ENCODE measurements around the gene SRSF5.

Gene SRSF5

GRCh38 chr14:69803753-69804152, 36.8 kb downstream of the SRSF5 start:
- H3K4me1 Mint-ChIP-seq, result peaks cover 9% of the 10 kb centered on the region
- no peak for DNase-seq

GRCh38 chr14:69804902-69805301, 38.0 kb downstream of the SRSF5 start:
- no peak for DNase-seq

More at GRCh38 chr14:69803753-69804152, 36.8 kb downstream of the SRSF5 start:
- H3K36me3 Mint-ChIP-seq (ENCODE audit: low read depth), result no peaks in the 10 kb centered on the region
- no peak for TF ChIP-seq CTCF (IDR thresholded peaks at IDR 0.05)
- H3K9me3 Mint-ChIP-seq, result peaks cover 10% of the 10 kb centered on the region
- no peak overlapping the region for H3K4me3 Mint-ChIP-seq
- peaks cover 10% of the 10 kb centered on the region for H3K27me3 Mint-ChIP-seq (ENCODE audit: low read depth, poor library complexity)
- H3K27ac Mint-ChIP-seq, result no peak overlapping the region

GRCh38 chr14:69807192-69807591, 40.2 kb downstream of the SRSF5 start:
- TF ChIP-seq CTCF (IDR thresholded peaks at IDR 0.05), result no peak
- no peaks in the 10 kb centered on the region for H3K4me1 Mint-ChIP-seq
- no peak overlapping the region for H3K4me3 Mint-ChIP-seq
- H3K27ac Mint-ChIP-seq, result no peak overlapping the region
- H3K9me3 Mint-ChIP-seq, result no peaks in the 10 kb centered on the region
- no peak for DNase-seq
- no peaks in the 10 kb centered on the region for H3K36me3 Mint-ChIP-seq (ENCODE audit: low read depth)
- peaks cover 10% of the 10 kb centered on the region for H3K27me3 Mint-ChIP-seq (ENCODE audit: low read depth, poor library complexity)

More at GRCh38 chr14:69804902-69805301, 38.0 kb downstream of the SRSF5 start:
- Mint-ChIP-seq H3K27ac (no peak overlapping the region), H3K9me3 (peaks cover 10% of the 10 kb centered on the region), H3K4me1 (no peaks in the 10 kb centered on the region), H3K27me3 (ENCODE audit: low read depth, poor library complexity) (peaks cover 3% of the 10 kb centered on the region), H3K4me3 (no peak overlapping the region), H3K36me3 (ENCODE audit: low read depth) (no peaks in the 10 kb centered on the region)
- TF ChIP-seq CTCF (IDR thresholded peaks at IDR 0.05), result no peak

GRCh38 chr14:69808919-69809808, 42.2 kb downstream of the SRSF5 start:
- H3K4me3 Mint-ChIP-seq, result no peak overlapping the region
- H3K4me1 Mint-ChIP-seq, result no peaks in the 10 kb centered on the region
- no peaks in the 10 kb centered on the region for H3K36me3 Mint-ChIP-seq (ENCODE audit: low read depth)
- no peak for TF ChIP-seq CTCF (IDR thresholded peaks at IDR 0.05)
- peaks cover 10% of the 10 kb centered on the region for H3K27me3 Mint-ChIP-seq (ENCODE audit: low read depth, poor library complexity)
- H3K9me3 Mint-ChIP-seq, result no peaks in the 10 kb centered on the region
- peak overlapping the region; percentile 44 for H3K27ac Mint-ChIP-seq
- no peak for DNase-seq

- Mint-ChIP-seq H3K27ac (no peak overlapping the region), H3K4me1 (no peaks in the 10 kb centered on the region), H3K27me3 (ENCODE audit: low read depth, poor library complexity) (peaks cover 10% of the 10 kb centered on the region), H3K9me3 (no peaks in the 10 kb centered on the region), H3K36me3 (ENCODE audit: low read depth) (no peaks in the 10 kb centered on the region), H3K4me3 (no peak overlapping the region)
- DNase-seq, result no peak
- no peak for TF ChIP-seq CTCF (IDR thresholded peaks at IDR 0.05)
Measured at GRCh38 chr14:69811227-69811867, 44.4 kb downstream of the SRSF5 start.
